Stomach (tissue), 9 donors: ENCODE measurements around the gene LHFPL2. TPM values are rescaled to one million over a fixed set of nuclear protein-coding genes. Genes with fewer than 3 reads are reported as not detected.
"Not testable (repeated sequence)": the region's sequence is repeated elsewhere in the genome, so short reads cannot be mapped to it uniquely, and the experiment has no call there.

ENCODE experiments used
- DNase-seq, 2 donors: peaks; one replicate each; pipeline versions ENCODE4 v3.0.0 to v3.0.0-alpha.2; 2013 to 2019
- H3K27ac ChIP-seq, 5 donors: fragments of 200-600 bp in 4 of 5; sonication (generic) in 4 of 5; one replicate each; pipeline ENCODE4 v1.5.1; 2013 to 2019; ENCODE audit warnings: mild to moderate bottlenecking in 1 of 5, moderate library complexity in 1 of 5
- H3K27me3 ChIP-seq, 3 donors: fragments of 200-600 bp; sonication (generic); one replicate each; pipeline ENCODE4 v1.5.1; 2017 to 2019; ENCODE audit warnings: mixed run types in 1 of 3
- H3K36me3 ChIP-seq, 4 donors: fragments of 200-600 bp; sonication (generic); 1 replicate in 3 of 4; 2 replicates in 1 of 4; pipeline ENCODE4 v1.5.1; 2016 to 2019
- H3K4me1 ChIP-seq, 4 donors: fragments of 200-600 bp; sonication (generic); one replicate each; pipeline ENCODE4 v1.5.1; 2016 to 2019
- H3K4me3 ChIP-seq, 4 donors: fragments of 200-600 bp; sonication (generic) in 3 of 4; one replicate each; pipeline ENCODE4 v1.5.1; 2016 to 2019; ENCODE audit warnings: mild to moderate bottlenecking in 1 of 4
- H3K9me3 ChIP-seq, 4 donors: fragments of 200-600 bp; sonication (generic); one replicate each; pipeline ENCODE4 v1.5.1; 2016 to 2019
- EP300 ChIP-seq: sonication (generic); formaldehyde crosslinking; IDR thresholded peaks from one replicate; pipeline ENCODE4 v1.6.1; 2017; ENCODE audit warnings: antibody characterized with exemption
- POLR2A ChIP-seq, 4 donors: fragments of 450-650 bp; IDR thresholded peaks; one replicate each; pipeline ENCODE4 v1.6.1; 2016; ENCODE audit warnings: antibody characterized with exemption in 4 of 4, control low read depth in 2 of 4, mild to moderate bottlenecking in 1 of 4, moderate library complexity in 1 of 4
- POLR2AphosphoS5 ChIP-seq, 3 donors: sonication (generic); formaldehyde crosslinking; IDR thresholded peaks; one replicate each; pipeline ENCODE4 v1.6.1; 2016; ENCODE audit warnings: antibody characterized with exemption in 3 of 3
- WGBS, 5 donors: extraction: QIAGEN DNeasy Blood & Tissue Kit in 3 of 5; methylation state at CpG; one replicate each; pipeline versions ENCODE4 v1.1.5 to v1.1.7; 2013 to 2018; 5-methylcytosine and 5-hydroxymethylcytosine counted together
- intact Hi-C: fragments of 100-400 bp; cut with DNase I; formaldehyde crosslinking; loops from one replicate; pipeline ENCODE4 v1.15.1; 2023; ENCODE audit warnings: low total_unique reads
- polyA plus RNA-seq, 3 donors: library from polyadenylated mRNA; stranded (reverse); fragments of 200-250 nt; gene quantifications; one replicate each; pipeline ENCODE4 v1.2.3, GENCODE V29; 2013
- total RNA-seq, 5 donors: library from RNA; depleted of rRNA; stranded (reverse); fragments of >200 nt; gene quantifications; one replicate each; pipeline versions ENCODE4 v1.1.0 to v1.2.3, GENCODE V29; 2014 to 2016
- TF ChIP-seq, protein P1 (sequence below), 7 experiments: fragments of 450-650 bp in 4 of 7; fragments of 200-600 bp in 3 of 7; sonication (generic) in 3 of 7; IDR thresholded peaks; one replicate each; pipeline ENCODE4 v1.5.1; 2016 to 2019; ENCODE audit warnings: antibody characterized with exemption in 7 of 7, control low read depth in 2 of 7, mild to moderate bottlenecking in 1 of 7
- donor health status: healthy with polysubstance abuse.
- donor health status: Bipolar disorder and iron deficiency.
- donor health status: healthy.

Gene LHFPL2
- total and polyA plus RNA-seq, 8 donors = 3.7 to 53.6 (median 24.3) TPM

DNA sequence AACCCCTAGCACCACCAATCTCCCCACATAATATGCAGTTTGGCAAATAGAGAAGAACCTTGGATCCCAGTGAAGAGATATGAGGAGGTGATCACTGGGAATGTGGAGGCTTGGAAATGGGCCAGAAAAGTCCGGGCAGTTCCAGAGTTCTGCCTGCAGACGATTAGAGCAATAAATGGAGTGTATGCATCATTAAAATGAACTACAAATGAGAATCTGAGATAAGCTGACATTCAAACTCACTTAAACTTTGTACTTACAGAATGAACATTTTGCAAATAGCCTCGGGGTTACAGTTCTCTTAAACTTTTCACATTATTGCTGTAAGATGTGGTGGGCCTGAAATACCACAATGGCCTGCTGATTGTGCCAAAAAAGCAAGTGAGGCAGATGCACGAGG is 23.0 kb upstream of the LHFPL2 start:
- DNase-seq = peak in 1 of 2 donors; percentile 57
- Histone ChIP-seq H3K27me3 (no peaks in the 10 kb centered on the region), H3K9me3 (no peaks in the 10 kb centered on the region), H3K4me3 (no peak overlapping the region), H3K27ac (no peak overlapping the region), H3K4me1 (no peaks in the 10 kb centered on the region), H3K36me3 (no peaks in the 10 kb centered on the region)
- no peak for TF ChIP-seq POLR2A (IDR thresholded peaks at IDR 0.05)
- no peak for TF ChIP-seq POLR2AphosphoS5 (IDR thresholded peaks at IDR 0.05)
- TF ChIP-seq EP300 = no peak
- TF ChIP-seq, protein P1, sequence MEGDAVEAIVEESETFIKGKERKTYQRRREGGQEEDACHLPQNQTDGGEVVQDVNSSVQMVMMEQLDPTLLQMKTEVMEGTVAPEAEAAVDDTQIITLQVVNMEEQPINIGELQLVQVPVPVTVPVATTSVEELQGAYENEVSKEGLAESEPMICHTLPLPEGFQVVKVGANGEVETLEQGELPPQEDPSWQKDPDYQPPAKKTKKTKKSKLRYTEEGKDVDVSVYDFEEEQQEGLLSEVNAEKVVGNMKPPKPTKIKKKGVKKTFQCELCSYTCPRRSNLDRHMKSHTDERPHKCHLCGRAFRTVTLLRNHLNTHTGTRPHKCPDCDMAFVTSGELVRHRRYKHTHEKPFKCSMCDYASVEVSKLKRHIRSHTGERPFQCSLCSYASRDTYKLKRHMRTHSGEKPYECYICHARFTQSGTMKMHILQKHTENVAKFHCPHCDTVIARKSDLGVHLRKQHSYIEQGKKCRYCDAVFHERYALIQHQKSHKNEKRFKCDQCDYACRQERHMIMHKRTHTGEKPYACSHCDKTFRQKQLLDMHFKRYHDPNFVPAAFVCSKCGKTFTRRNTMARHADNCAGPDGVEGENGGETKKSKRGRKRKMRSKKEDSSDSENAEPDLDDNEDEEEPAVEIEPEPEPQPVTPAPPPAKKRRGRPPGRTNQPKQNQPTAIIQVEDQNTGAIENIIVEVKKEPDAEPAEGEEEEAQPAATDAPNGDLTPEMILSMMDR (IDR thresholded peaks at IDR 0.05) = no peak
- intact Hi-C loops = no loop called here
- 36 to 42% (median 39%) methylated on average over 4 of the region's 4 CpGs for WGBS, 5 donors

DNA sequence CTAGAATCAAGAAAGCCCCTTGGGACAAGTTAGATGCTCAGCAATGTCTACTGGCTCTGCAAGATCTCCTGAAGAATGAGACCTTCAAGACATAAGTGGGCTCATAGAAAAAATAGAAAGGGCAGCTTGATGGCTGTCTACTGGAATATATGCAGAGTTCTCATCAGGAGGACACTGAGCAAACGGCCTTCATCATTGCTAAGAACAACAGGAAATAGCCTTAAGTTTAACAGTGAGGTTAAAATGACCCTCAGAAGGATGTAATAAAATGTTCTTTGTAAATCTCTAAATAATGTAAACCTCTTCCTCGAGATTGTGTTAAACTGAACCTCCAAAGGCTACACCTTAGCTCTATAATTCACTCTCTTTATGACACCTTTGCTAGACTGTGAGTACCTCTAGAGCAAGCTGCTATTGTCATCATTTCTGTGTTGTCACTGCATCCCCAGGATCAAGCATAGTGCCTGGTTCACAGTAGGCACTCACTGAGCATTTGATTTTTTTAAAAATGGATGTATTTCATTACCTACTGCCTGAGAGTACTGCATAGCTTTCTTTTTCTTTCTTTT is 22.2 kb upstream of the LHFPL2 start:
- Histone ChIP-seq H3K27me3 (no peaks in the 10 kb centered on the region), H3K4me1 (no peaks in the 10 kb centered on the region), H3K9me3 (no peaks in the 10 kb centered on the region), H3K27ac (no peak overlapping the region), H3K4me3 (no peak overlapping the region), H3K36me3 (no peaks in the 10 kb centered on the region)
- DNase-seq = no peak
- 56 to 70% (median 65%) methylated on average over 2 of the region's 2 CpGs for WGBS, 5 donors
- intact Hi-C loops = no loop called here
- TF ChIP-seq POLR2AphosphoS5 (IDR thresholded peaks at IDR 0.05) = no peak

DNA sequence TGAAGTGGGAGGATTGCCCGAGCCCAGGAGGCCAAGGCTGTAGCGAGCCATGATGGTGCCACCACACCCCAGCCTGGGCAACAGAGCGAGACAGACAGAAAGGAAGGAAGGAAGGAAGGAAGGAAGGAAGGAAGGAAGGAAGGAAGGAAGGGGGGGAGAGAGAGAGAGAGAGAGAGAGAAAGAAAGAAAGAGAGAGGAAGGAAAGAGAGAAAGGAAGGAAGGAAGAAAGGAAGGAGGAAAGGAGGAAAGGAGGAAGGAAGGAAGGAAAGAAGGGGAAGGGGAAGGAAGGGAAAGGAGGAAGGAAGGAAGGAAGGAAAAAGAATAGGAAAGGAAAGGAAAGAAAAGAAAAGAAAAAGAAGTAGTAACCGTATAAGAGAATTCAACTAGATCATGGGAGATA is 20.8 kb upstream of the LHFPL2 start:
- no peaks in the 10 kb centered on the region for H3K9me3 ChIP-seq
- H3K4me3 ChIP-seq = no peak overlapping the region
- H3K36me3 ChIP-seq = no peaks in the 10 kb centered on the region
- no peak for TF ChIP-seq EP300
- no peak for TF ChIP-seq POLR2A (IDR thresholded peaks at IDR 0.05)
- TF ChIP-seq, protein P1 (IDR thresholded peaks at IDR 0.05) = no peak
- no peak for TF ChIP-seq POLR2AphosphoS5 (IDR thresholded peaks at IDR 0.05)
- no peak overlapping the region for H3K27ac ChIP-seq
- DNase-seq = no peak
- intact Hi-C loops = no loop called here
- 87 to 93% (median 91%) methylated on average over 3 to 4 of the region's 4 CpGs for WGBS, 5 donors
- no peaks in the 10 kb centered on the region for H3K4me1 ChIP-seq
- H3K27me3 ChIP-seq = no peaks in the 10 kb centered on the region

DNA sequence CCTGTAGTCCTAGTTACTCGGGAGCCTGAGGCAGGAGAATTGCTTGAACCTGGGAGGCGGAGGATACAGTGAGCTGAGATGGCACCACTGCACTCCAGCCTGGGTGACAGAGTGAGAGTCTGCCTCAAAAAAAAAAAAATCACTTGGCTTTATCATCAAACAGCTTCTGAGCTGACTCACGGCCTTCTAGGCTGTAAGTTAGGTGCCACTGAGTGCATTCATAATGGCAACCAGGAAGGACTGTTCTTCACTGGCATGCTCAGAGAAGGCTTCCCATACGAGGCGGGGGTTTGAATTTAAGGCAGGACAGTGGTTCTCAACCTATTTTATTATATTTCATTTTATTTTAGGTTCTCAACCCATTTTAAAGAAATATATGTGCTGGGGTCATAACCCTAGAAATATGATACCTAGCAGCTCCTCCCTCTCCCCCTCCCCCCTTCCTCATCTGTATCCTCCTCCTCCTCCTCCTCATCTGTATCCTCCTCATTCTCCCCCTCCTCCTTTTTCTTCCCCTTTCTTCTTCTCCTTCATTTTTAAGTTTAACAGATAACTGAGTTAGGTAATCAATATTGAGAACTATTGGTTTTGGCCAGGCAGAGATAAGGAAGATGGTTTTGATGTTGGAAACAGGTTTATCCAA is 19.0 kb upstream of the LHFPL2 start:
- intact Hi-C loops = no loop called here
- no peak overlapping the region for H3K27ac ChIP-seq
- 90 to 93% (median 92%) methylated on average over 5 of the region's 5 CpGs for WGBS, 5 donors
- no peaks in the 10 kb centered on the region for H3K9me3 ChIP-seq
- H3K36me3 ChIP-seq = no peaks in the 10 kb centered on the region
- no peak for DNase-seq
- no peaks in the 10 kb centered on the region for H3K27me3 ChIP-seq
- no peak overlapping the region for H3K4me3 ChIP-seq
- H3K4me1 ChIP-seq = no peaks in the 10 kb centered on the region
- TF ChIP-seq EP300 (no peak), POLR2AphosphoS5 (IDR thresholded peaks at IDR 0.05) (no peak), POLR2A (IDR thresholded peaks at IDR 0.05) (no peak)
- TF ChIP-seq, protein P1 (IDR thresholded peaks at IDR 0.05) = no peak

DNA sequence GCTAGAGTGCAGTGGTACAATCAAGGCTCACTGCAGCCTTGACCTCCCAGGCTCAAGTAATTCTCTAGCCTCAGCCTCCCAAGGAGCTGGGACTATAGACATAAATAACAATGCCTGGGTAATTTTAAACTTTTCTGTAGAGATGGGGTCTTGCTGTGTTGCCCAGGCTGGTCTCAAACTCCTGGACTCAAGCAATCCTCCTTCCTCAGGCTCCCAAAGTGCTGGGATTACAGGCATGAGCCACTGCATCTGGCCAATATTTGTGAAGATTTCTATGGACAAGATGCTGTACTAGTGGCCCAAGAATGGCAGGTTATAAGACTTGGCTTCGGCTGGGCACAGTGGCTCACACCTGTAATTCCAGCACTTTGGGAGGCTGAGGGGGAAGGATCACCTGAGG is 18.4 kb upstream of the LHFPL2 start:
- H3K27me3 ChIP-seq, intact Hi-C loops, H3K4me3 ChIP-seq, H3K9me3 ChIP-seq, DNase-seq, H3K36me3 ChIP-seq, H3K4me1 ChIP-seq, H3K27ac ChIP-seq: not testable (repeated sequence)
- 92 to 100% (median 93%) methylated on average over 1 of the region's 1 CpG for WGBS, 5 donors
